CD8-positive, alpha-beta memory T cell (primary cell): ENCODE results near the gene MRPS16. TPM values are rescaled to one million over a fixed set of nuclear protein-coding genes. Genes with fewer than 3 reads are reported as not detected.
A peak's percentile ranks its signal among the peaks of the same experiment; 100 is the strongest.

Experiments used
- CTCF ChIA-PET: fragments of 350-600 bp; sonication (Branson Sonifier 250); formaldehyde crosslinking; loops from one replicate; lab custom pipeline; 2021; ENCODE audit warnings: antibody characterized with exemption; lab: Charles Lee
- POLR2A ChIA-PET: fragments of 350-600 bp; sonication (Branson Sonifier 250); formaldehyde crosslinking; loops from one replicate; lab custom pipeline; 2021; ENCODE audit warnings: antibody characterized with exemption; lab: Charles Lee
- DNase-seq, 5 donors: peaks; one replicate each; pipeline versions ENCODE4 v3.0.0 to v3.0.0-alpha.2; 2020 to 2022; ENCODE audit warnings: mixed read lengths in 1 of 5
- H3K27ac ChIP-seq: one replicate; pipeline ENCODE4 v1.7.0; 2013; ENCODE audit warnings: low read depth, mild to moderate bottlenecking, low read length, moderate library complexity
- H3K27me3 ChIP-seq: 2 replicates; pipeline ENCODE4 v1.7.0; 2013; ENCODE audit warnings: low read length, mild to moderate bottlenecking; ENCODE audit not compliant: insufficient read depth, poor library complexity, severe bottlenecking
- H3K36me3 ChIP-seq: 2 replicates; pipeline ENCODE4 v1.7.0; 2013; ENCODE audit warnings: mild to moderate bottlenecking, low read length, moderate library complexity; ENCODE audit not compliant: insufficient read depth
- H3K4me1 ChIP-seq: 2 replicates; pipeline ENCODE4 v1.7.0; 2013; ENCODE audit warnings: mild to moderate bottlenecking, low read length, moderate library complexity; ENCODE audit not compliant: insufficient read depth
- H3K4me3 ChIP-seq: 2 replicates; pipeline ENCODE4 v1.7.0; 2013; ENCODE audit warnings: mild to moderate bottlenecking, low read length
- H3K9me3 ChIP-seq: 2 replicates; pipeline ENCODE4 v1.7.0; 2013; ENCODE audit warnings: mild to moderate bottlenecking, low read length
- H3K27ac Mint-ChIP-seq, 8 donors: one replicate each; pipeline ENCODE4 v1.8.0; 2020 to 2021; ENCODE audit warnings: mixed read lengths in 8 of 8, mild to moderate bottlenecking in 6 of 8, inconsistent platforms in 3 of 8, moderate library complexity in 3 of 8
- H3K27me3 Mint-ChIP-seq, 2 donors: one replicate each; pipeline ENCODE4 v1.8.0; 2020 to 2021; ENCODE audit warnings: mixed read lengths in 2 of 2, mild to moderate bottlenecking in 1 of 2, moderate library complexity in 1 of 2
- H3K36me3 Mint-ChIP-seq, 3 donors: one replicate each; pipeline ENCODE4 v1.8.0; 2020 to 2021; ENCODE audit warnings: mixed read lengths in 3 of 3, inconsistent platforms in 1 of 3, mild to moderate bottlenecking in 1 of 3
- H3K4me1 Mint-ChIP-seq, 3 donors: one replicate each; pipeline ENCODE4 v1.8.0; 2020 to 2021; ENCODE audit warnings: mixed read lengths in 3 of 3, inconsistent platforms in 1 of 3, mild to moderate bottlenecking in 1 of 3
- H3K4me3 Mint-ChIP-seq, 7 donors: one replicate each; pipeline ENCODE4 v1.8.0; 2020 to 2021; ENCODE audit warnings: mixed read lengths in 7 of 7, mild to moderate bottlenecking in 6 of 7, moderate library complexity in 4 of 7, inconsistent platforms in 2 of 7
- H3K9me3 Mint-ChIP-seq, 5 donors: one replicate each; pipeline ENCODE4 v1.8.0; 2020 to 2022; ENCODE audit warnings: mixed read lengths in 5 of 5, mild to moderate bottlenecking in 3 of 5, moderate library complexity in 2 of 5, inconsistent platforms in 1 of 5
- polyA plus RNA-seq: library from polyadenylated mRNA; unstranded; fragments of 300-500 nt; fragmentation: Illumina TruSeq; gene quantifications from one replicate; pipeline ENCODE4 v1.2.3, GENCODE V29; 2021
- total RNA-seq, 2 experiments: library from RNA; stranded (reverse); gene quantifications; one replicate each; pipeline ENCODE4 v1.2.3, GENCODE V29; 2021

Gene MRPS16
- total RNA-seq (100 to 1,000 TPM; 141 to 146 TPM), polyA plus RNA-seq (102 TPM)

DNA sequence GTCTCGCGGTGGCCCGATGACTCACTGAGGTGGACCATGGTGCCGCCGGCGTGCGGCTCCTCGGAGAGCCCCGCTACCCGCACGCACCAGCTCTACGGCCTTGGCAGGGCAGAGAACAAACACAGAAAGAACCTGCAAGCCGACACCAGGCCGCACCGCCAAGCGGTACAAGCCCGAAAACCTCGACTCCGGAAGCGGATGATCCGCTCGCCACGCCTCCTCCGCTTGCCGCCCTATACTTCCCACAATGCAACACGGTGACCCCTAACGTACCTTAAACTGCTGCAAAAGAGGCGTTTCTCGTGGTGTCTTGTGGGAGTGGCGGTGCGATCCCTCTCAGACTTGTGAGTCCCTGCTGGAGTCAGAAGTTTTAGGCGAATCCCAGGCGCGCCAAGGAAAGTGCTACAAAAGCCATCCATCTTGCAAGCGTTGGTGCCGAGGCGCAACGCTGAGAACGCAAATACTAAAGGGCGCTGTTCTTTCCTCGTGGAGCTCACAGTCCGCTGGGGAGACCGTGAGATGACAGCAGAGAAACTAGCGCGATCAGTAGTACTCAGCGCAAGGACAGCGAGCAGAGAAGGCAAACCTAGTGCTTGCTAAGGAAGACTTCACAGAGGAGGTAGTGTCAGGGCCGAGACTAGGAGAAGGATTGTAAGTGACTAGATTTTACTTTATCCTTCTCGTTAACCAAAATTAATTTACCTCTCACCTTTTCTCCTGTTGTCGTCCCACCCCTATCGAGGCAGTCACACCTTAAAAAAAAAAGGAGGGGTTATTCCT, at the start of gene MRPS16:
Gene MRPS16, minus strand, starts transcription at position 200 of the 780 bp plus-strand sequence. Its CDS starts 162 bp downstream, at position 38.
- Histone ChIP-seq H3K36me3 (no peaks in the 10 kb centered on the region), H3K9me3 (no peaks in the 10 kb centered on the region), H3K27ac (peak within 1 kb of the TSS; percentile 92), H3K4me1 (peaks cover 34% of the 10 kb centered on the region), H3K27me3 (no peaks in the 10 kb centered on the region), H3K4me3 (peak within 1 kb of the TSS; percentile 90)
- Mint-ChIP-seq H3K4me3 (peak within 1 kb of the TSS; percentile 98 to 99 (median 99)), H3K9me3 (no peaks in the 10 kb centered on the region), H3K36me3 (peaks cover 0 to 38% (median 8%) of the 10 kb centered on the region in 3 donors), H3K27ac (peak within 1 kb of the TSS; percentile 87 to 97 (median 95)), H3K27me3 (no peaks in the 10 kb centered on the region), H3K4me1 (peaks cover 28 to 45% (median 40%) of the 10 kb centered on the region in 3 donors)
- CTCF ChIA-PET = interaction anchor here (1.6 kb wide), 1 partner anchor 244 kb away, joined by 3 read pairs; the partner anchor contains the start of gene PPP3CB
- POLR2A ChIA-PET = interaction anchor here (1.7 kb wide), 1 partner anchor 244 kb away, joined by 4 read pairs; the partner anchor contains the start of gene PPP3CB
- peak; percentile 88 to 94 (median 92) for DNase-seq

DNA sequence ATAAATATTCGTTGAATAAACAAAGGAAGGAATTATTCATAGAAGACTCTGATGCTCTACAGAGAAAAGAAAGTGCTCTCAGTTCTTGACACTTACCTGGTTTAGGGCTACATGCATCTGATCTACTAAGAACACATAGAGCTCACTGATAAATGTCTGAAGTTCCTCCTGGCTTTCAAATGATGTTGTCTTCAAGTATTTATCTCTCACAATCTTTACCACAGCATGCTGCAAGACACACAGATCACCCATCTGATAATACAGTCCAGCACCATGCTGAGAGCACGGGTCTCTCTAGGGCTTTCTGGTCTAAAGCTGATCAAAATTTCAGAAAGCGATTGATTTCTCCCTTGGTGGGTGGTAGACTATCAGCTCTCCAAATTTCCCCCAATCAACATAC, 44.5 kb upstream of the MRPS16 start:
- Mint-ChIP-seq H3K27ac (peak overlapping the region in 4 of 8 donors; percentile 11 to 40 (median 20)), H3K4me3 (no peak overlapping the region), H3K27me3 (no peaks in the 10 kb centered on the region), H3K4me1 (peaks cover 6 to 14% (median 11%) of the 10 kb centered on the region in 3 donors), H3K9me3 (no peaks in the 10 kb centered on the region), H3K36me3 (peaks cover 0 to 6% (median 4%) of the 10 kb centered on the region in 3 donors)
- Histone ChIP-seq H3K9me3 (no peaks in the 10 kb centered on the region), H3K4me1 (no peaks in the 10 kb centered on the region), H3K27ac (no peak overlapping the region), H3K27me3 (no peaks in the 10 kb centered on the region), H3K36me3 (no peaks in the 10 kb centered on the region), H3K4me3 (no peak overlapping the region)
- ChIA-PET POLR2A (no interaction called here), CTCF (no interaction called here)
- DNase-seq = no peak

DNA sequence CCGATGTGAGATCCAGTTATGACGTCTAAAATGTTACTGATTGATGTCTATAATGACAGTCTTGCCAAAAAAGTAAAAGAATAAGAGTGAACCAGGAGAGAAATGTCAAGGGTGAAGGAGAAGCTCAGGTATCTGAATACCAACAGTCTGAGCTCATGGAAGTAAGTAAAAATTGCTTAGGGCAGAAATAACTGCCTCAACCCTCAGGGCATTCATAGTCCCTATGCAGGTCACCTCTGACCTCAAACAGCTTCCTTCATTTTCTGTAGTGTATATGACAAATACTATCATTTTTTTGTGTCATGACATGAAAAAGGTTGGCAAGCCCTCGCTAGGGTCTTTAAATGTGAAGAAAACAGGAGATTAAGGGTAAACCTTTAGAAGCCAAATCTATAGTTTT, 41.0 kb upstream of the MRPS16 start:
- Histone ChIP-seq H3K4me3 (no peak overlapping the region), H3K27ac (no peak overlapping the region), H3K4me1 (no peaks in the 10 kb centered on the region), H3K27me3 (no peaks in the 10 kb centered on the region), H3K9me3 (no peaks in the 10 kb centered on the region), H3K36me3 (no peaks in the 10 kb centered on the region)
- Mint-ChIP-seq H3K36me3 (peaks cover 7 to 14% (median 12%) of the 10 kb centered on the region in 3 donors), H3K4me1 (peaks cover 6 to 14% (median 11%) of the 10 kb centered on the region in 3 donors), H3K4me3 (no peak overlapping the region), H3K27me3 (no peaks in the 10 kb centered on the region), H3K27ac (no peak overlapping the region), H3K9me3 (peaks cover 0 to 11% (median 4%) of the 10 kb centered on the region in 5 donors)
- POLR2A ChIA-PET = no interaction called here
- no peak for DNase-seq
- CTCF ChIA-PET = no interaction called here

DNA sequence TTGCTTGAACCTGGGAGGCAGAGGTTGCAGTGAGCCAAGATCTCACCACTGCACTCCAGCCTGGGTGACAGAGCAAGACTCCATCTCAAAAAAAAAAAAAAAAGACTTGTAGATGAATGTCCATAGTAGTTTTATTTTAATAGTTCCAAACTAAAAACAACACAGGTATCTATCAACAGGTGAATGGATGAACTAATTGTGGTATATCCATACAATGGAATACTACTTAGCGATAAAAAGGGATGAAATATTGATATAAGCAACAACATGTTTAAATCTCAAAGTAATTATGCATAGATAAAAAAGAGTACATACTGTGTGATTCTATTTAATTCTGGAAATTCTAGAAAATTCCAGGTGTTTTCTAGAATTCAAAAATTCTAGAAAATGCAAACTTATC, 37.5 kb upstream of the MRPS16 start:
- Histone ChIP-seq H3K4me1 (no peaks in the 10 kb centered on the region), H3K27ac (no peak overlapping the region), H3K36me3 (no peaks in the 10 kb centered on the region), H3K27me3 (no peaks in the 10 kb centered on the region), H3K9me3 (no peaks in the 10 kb centered on the region), H3K4me3 (no peak overlapping the region)
- DNase-seq = no peak
- ChIA-PET CTCF (no interaction called here), POLR2A (no interaction called here)
- Mint-ChIP-seq H3K4me3 (no peak overlapping the region), H3K9me3 (peaks cover 0 to 11% (median 4%) of the 10 kb centered on the region in 5 donors), H3K27me3 (no peaks in the 10 kb centered on the region), H3K4me1 (no peaks in the 10 kb centered on the region), H3K27ac (no peak overlapping the region), H3K36me3 (peaks cover 7 to 14% (median 12%) of the 10 kb centered on the region in 3 donors)

DNA sequence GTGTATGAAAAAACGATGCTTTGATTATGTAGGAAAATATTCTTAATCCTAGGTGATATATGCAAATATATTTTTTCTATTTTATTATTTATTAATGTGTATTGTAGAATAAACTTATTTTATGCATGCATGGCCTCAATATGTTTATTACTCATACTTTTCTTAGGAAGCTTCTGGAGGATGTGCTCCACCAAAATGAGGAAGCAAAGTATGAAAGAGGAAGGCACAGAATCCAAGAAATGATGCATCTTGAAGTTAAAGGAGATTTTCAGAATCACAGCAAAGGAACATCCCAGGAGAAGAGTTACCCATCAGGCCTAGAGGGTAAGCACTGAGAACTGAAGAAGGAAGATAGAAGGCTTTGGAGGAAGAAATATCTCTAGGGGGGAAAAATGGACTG, 35.0 kb upstream of the MRPS16 start:
- peaks cover 3 to 14% (median 12%) of the 10 kb centered on the region in 3 donors for H3K36me3 Mint-ChIP-seq
- Histone ChIP-seq H3K9me3 (no peaks in the 10 kb centered on the region), H3K4me1 (no peaks in the 10 kb centered on the region), H3K4me3 (no peak overlapping the region), H3K36me3 (no peaks in the 10 kb centered on the region), H3K27ac (no peak overlapping the region), H3K27me3 (no peaks in the 10 kb centered on the region)
- H3K4me3 Mint-ChIP-seq = no peak overlapping the region
- peaks cover 0 to 11% (median 4%) of the 10 kb centered on the region in 5 donors for H3K9me3 Mint-ChIP-seq
- H3K4me1 Mint-ChIP-seq = no peaks in the 10 kb centered on the region
- H3K27me3 Mint-ChIP-seq = no peaks in the 10 kb centered on the region
- POLR2A ChIA-PET = no interaction called here
- DNase-seq = no peak
- H3K27ac Mint-ChIP-seq = no peak overlapping the region
- CTCF ChIA-PET = no interaction called here

DNA sequence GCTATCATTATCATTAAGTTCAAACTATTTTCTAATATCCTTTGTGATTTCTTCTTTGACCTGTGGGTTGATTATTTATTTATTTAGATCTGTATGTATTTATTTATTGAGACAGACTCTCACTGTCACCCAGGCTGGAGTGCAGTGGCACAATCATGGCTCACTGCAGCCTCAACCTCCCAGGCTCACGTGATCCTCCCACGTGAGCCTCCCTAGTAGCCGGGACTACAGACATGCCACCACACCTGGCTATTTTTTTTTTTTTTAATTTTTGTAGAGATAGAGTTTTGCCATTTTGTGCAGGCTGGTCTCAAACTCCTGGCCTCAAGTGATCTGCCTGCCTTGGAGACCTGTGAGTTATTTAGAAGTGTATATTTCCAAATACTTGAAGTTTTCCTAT, 28.7 kb upstream of the MRPS16 start:
- Histone ChIP-seq H3K4me1 (no peaks in the 10 kb centered on the region), H3K27ac (no peak overlapping the region), H3K27me3 (no peaks in the 10 kb centered on the region), H3K4me3 (no peak overlapping the region), H3K9me3 (no peaks in the 10 kb centered on the region), H3K36me3 (no peaks in the 10 kb centered on the region)
- no peak for DNase-seq
- ChIA-PET POLR2A (interaction anchor here (0.6 kb wide), 1 partner anchor 231 kb away, joined by 6 read pairs; no protein-coding TSS in a partner anchor), CTCF (no interaction called here)
- Mint-ChIP-seq H3K9me3 (no peaks in the 10 kb centered on the region), H3K4me1 (no peaks in the 10 kb centered on the region), H3K27ac (no peak overlapping the region), H3K27me3 (no peaks in the 10 kb centered on the region), H3K36me3 (no peaks in the 10 kb centered on the region), H3K4me3 (no peak overlapping the region)

DNA sequence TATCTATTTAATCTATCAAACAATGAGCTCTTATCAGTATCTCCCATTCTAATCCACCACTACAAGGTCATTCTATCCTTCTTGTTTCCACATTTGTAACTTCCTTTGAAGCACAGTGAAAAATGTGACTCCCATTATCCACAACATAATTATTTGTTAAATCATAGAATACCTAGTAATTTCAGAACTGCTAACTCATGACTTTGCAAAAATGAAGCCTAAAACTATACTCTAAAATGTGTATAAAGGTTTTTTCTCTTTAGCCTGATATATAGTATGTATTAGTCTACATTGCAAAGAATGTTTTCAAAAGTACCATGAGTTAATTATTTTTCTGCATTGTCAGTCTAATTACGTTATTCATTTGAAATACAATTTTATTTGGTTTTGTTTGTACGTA, 12.0 kb upstream of the MRPS16 start:
- ChIA-PET CTCF (interaction anchor here (1.0 to 1.1 kb wide), 3 partner anchors 11 to 94 kb away, joined by 3 read pairs; partner anchors contain the start of gene CFAP70), POLR2A (interaction anchor here (0.7 kb wide), 1 partner anchor 72 kb away, joined by 3 read pairs; no protein-coding TSS in a partner anchor)
- no peak overlapping the region for H3K4me3 Mint-ChIP-seq
- no peaks in the 10 kb centered on the region for H3K36me3 Mint-ChIP-seq
- Histone ChIP-seq H3K27ac (no peak overlapping the region), H3K4me1 (no peaks in the 10 kb centered on the region), H3K27me3 (no peaks in the 10 kb centered on the region), H3K4me3 (no peak overlapping the region), H3K9me3 (no peaks in the 10 kb centered on the region), H3K36me3 (no peaks in the 10 kb centered on the region)
- H3K4me1 Mint-ChIP-seq = peaks cover 0 to 4% (median 3%) of the 10 kb centered on the region in 3 donors
- H3K9me3 Mint-ChIP-seq = no peaks in the 10 kb centered on the region
- H3K27ac Mint-ChIP-seq = no peak overlapping the region
- DNase-seq = no peak
- H3K27me3 Mint-ChIP-seq = peaks cover 0 to 4% of the 10 kb centered on the region in 2 donors
